ENCODE measurements around the gene L3MBTL4. TPM values are rescaled to one million over a fixed set of nuclear protein-coding genes. Genes with fewer than 3 reads are reported as not detected.

L3MBTL4 gene
- total and polyA plus RNA-seq, 4 donors = 3.9 to 11.5 (median 6.5) TPM

DNA sequence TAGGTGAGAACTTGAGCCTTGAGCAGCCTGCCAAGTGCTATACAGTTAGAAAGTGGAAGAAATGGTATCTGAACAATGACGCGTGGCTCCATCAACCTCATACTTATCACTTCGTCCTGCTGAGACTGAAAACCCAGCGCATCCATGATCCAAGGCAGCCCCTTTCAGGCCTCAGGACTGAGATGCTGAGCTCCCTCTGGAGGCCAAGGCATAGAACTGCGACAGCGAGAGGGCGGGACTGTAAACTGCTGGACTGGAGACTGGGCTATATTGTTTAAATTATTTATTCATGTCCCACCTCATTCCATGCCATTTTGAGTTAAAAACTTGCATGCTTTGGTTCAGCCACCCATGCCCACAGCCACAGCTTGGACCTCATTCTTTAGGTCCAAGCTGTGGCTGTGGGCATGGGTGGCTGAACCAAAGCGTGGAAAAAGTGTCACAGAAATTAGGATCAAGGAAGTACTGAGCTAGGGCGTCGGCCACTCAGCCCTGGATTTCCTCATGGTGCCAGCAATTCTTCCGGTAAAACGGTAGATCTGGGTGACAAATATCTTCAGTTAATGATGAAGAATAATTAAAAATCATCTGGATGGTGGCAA is 195.5 kb downstream of the L3MBTL4 start:
- H3K9me3 ChIP-seq (ENCODE audit: control insufficient read depth, insufficient read depth, low read length) = no peaks in the 10 kb centered on the region
- H3K27me3 ChIP-seq (ENCODE audit: control insufficient read depth, insufficient read depth, low read length) = no peaks in the 10 kb centered on the region
- no peaks in the 10 kb centered on the region for H3K4me1 ChIP-seq (ENCODE audit: control insufficient read depth, insufficient read depth, low read length)
- no peaks in the 10 kb centered on the region for H3K36me3 ChIP-seq (ENCODE audit: control insufficient read depth, insufficient read depth, low read length)
- peak in 4 of 6 donors; percentile 15 to 83 (median 48) for DNase-seq (ENCODE audit: low read depth in 4 of 6, low spot score in 6 of 6)
- 57% methylated on average over 9 of the region's 12 CpGs for WGBS (ENCODE audit: insufficient coverage)
- H3K27ac ChIP-seq (ENCODE audit: low read depth, low read length) = no peak overlapping the region
- H3K4me3 ChIP-seq (ENCODE audit: low read depth, low read length) = no peak overlapping the region

DNA sequence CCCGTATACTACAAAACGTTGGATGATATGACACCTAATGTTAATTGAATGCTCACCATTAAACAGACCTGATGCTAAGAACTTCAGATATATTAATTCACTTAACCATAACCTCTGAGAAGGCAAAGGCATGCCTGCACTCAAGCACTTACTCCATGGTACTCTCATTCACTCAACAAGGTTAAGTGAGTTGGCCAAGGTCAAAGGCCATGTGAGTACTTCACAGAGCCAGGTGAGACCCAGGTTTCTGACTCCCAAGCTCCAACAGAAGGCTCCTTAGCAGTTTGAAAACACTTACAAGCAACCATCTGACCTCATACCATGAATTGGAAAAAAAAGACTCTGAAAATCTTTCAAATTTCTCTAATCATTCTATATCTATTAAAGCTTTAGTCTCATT is 198.8 kb downstream of the L3MBTL4 start:
- Histone ChIP-seq H3K9me3 (ENCODE audit: control insufficient read depth, insufficient read depth, low read length) (no peaks in the 10 kb centered on the region), H3K4me3 (ENCODE audit: low read depth, low read length) (no peak overlapping the region), H3K27ac (ENCODE audit: low read depth, low read length) (no peak overlapping the region), H3K4me1 (ENCODE audit: control insufficient read depth, insufficient read depth, low read length) (no peaks in the 10 kb centered on the region), H3K36me3 (ENCODE audit: control insufficient read depth, insufficient read depth, low read length) (no peaks in the 10 kb centered on the region), H3K27me3 (ENCODE audit: control insufficient read depth, insufficient read depth, low read length) (no peaks in the 10 kb centered on the region)
- no CpG with 5 or more reads among the region's 2 CpGs for WGBS (ENCODE audit: insufficient coverage)
- DNase-seq (ENCODE audit: low read depth in 4 of 6, low spot score in 6 of 6) = no peak

DNA sequence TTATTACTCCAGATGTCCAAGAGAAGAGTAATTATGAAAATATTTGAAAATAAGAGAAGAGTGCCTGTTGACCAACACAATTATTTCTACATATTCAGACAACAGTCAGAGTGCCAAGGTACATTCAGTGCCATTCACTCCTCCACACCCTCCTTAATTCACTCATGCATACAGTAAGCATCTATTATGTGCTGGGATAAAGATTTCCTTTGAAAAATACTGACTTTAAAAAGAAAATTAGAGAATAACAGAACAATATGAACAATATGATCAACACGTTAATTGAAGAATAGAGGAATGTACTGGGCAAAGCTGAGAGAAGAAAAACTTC is 203.6 kb downstream of the L3MBTL4 start:
- Histone ChIP-seq H3K27me3 (ENCODE audit: control insufficient read depth, insufficient read depth, low read length) (no peaks in the 10 kb centered on the region), H3K4me1 (ENCODE audit: control insufficient read depth, insufficient read depth, low read length) (no peaks in the 10 kb centered on the region), H3K9me3 (ENCODE audit: control insufficient read depth, insufficient read depth, low read length) (no peaks in the 10 kb centered on the region), H3K4me3 (ENCODE audit: low read depth, low read length) (no peak overlapping the region), H3K27ac (ENCODE audit: low read depth, low read length) (no peak overlapping the region), H3K36me3 (ENCODE audit: control insufficient read depth, insufficient read depth, low read length) (no peaks in the 10 kb centered on the region)
- DNase-seq (ENCODE audit: low read depth in 4 of 6, low spot score in 6 of 6) = no peak
- WGBS (ENCODE audit: insufficient coverage) = no CpG with 5 or more reads among the region's 1 CpG

DNA sequence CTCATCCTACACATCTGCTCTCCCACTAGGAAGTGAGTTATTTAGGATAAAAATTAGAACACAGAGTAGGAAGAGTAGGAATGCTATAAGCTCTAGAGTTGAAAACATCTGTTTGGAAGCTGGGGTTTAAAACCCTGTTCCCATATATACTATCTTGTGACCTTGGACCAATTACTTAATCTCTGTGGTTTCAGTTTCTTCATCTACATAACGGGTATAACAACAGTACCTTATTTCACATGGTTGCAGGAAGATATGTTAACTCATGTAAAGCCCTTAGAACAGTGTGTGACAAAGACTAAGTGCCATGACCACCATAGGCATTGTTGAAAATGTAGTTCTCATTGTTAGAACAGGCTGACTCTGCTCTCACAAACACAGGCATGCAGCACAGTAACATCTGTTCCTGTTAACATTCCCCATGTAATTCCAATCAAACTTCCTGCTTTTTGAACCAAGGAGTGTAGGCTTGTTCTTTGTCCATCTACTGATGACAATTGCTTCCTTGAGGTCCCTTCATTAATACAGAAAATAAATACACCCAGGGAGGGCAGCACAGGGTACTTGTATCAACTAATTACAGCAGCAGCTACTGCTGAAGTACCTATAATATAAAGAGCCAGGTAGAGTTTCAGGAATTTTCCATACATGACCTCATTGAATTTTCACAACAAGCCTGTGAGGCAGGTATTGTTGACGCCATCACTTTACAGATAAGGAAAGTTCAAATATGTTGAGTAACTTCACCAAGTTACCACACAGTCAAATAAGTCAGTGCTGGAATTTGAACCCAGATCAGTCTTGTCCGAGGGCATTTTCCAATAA is 204.2 kb downstream of the L3MBTL4 start:
- no CpG with 5 or more reads among the region's 3 CpGs for WGBS (ENCODE audit: insufficient coverage)

DNA sequence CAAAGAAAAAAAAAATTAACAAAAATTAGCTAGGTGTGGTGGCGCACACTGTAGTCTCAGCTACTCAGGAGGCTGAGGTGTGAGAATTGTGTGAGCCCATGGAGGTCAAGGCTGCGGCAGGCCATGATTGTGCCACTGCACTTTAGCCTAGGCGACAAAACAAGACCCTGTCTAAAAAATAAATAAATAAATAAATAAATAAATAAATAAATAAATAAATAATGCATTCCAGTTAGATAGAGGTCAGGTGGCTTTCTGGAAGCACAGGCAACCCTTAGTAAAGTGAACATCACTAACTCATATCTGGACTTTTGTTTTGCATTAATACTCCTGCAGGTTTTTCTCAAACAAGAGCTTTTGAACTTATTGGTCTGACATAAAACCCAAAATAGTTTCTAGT is 206.8 kb downstream of the L3MBTL4 start:
- no peaks in the 10 kb centered on the region for H3K9me3 ChIP-seq (ENCODE audit: control insufficient read depth, insufficient read depth, low read length)
- no peak overlapping the region for H3K4me3 ChIP-seq (ENCODE audit: low read depth, low read length)
- H3K4me1 ChIP-seq (ENCODE audit: control insufficient read depth, insufficient read depth, low read length) = no peaks in the 10 kb centered on the region
- WGBS (ENCODE audit: insufficient coverage) = no CpG with 5 or more reads among the region's 3 CpGs
- H3K27me3 ChIP-seq (ENCODE audit: control insufficient read depth, insufficient read depth, low read length) = no peaks in the 10 kb centered on the region
- H3K36me3 ChIP-seq (ENCODE audit: control insufficient read depth, insufficient read depth, low read length) = no peaks in the 10 kb centered on the region
- DNase-seq (ENCODE audit: low read depth in 4 of 6, low spot score in 6 of 6) = no peak
- H3K27ac ChIP-seq (ENCODE audit: low read depth, low read length) = no peak overlapping the region

More for the DNA sequence above, 204.2 kb downstream of the L3MBTL4 start:
- Histone ChIP-seq H3K36me3 (ENCODE audit: control insufficient read depth, insufficient read depth, low read length) (no peaks in the 10 kb centered on the region), H3K4me1 (ENCODE audit: control insufficient read depth, insufficient read depth, low read length) (no peaks in the 10 kb centered on the region), H3K9me3 (ENCODE audit: control insufficient read depth, insufficient read depth, low read length) (no peaks in the 10 kb centered on the region), H3K27ac (ENCODE audit: low read depth, low read length) (no peak overlapping the region), H3K4me3 (ENCODE audit: low read depth, low read length) (no peak overlapping the region), H3K27me3 (ENCODE audit: control insufficient read depth, insufficient read depth, low read length) (no peaks in the 10 kb centered on the region)
- DNase-seq (ENCODE audit: low read depth in 4 of 6, low spot score in 6 of 6) = no peak

DNA sequence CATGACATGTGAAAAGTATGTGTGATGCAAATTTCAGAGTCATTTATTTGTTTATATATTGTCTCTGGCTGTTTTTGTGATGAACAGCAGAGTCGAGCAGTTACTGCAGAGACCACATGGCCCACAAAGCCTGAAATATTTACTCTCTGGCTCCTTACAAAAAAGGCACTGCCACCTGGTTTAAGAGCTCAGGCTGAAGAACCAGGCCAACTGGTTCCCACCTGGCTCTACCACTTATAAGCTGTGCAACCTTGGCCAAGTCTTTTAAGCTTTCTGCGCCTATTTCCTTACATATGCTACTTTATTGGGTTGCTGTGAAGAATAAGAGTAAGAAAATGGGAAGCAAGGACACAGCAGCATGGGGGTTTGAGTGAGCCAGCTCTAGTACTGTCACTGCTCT is 207.6 kb downstream of the L3MBTL4 start:
- no peaks in the 10 kb centered on the region for H3K36me3 ChIP-seq (ENCODE audit: control insufficient read depth, insufficient read depth, low read length)
- no peaks in the 10 kb centered on the region for H3K27me3 ChIP-seq (ENCODE audit: control insufficient read depth, insufficient read depth, low read length)
- no peak overlapping the region for H3K27ac ChIP-seq (ENCODE audit: low read depth, low read length)
- no peaks in the 10 kb centered on the region for H3K9me3 ChIP-seq (ENCODE audit: control insufficient read depth, insufficient read depth, low read length)
- no peaks in the 10 kb centered on the region for H3K4me1 ChIP-seq (ENCODE audit: control insufficient read depth, insufficient read depth, low read length)
- 88% methylated on average over 1 of the region's 2 CpGs for WGBS (ENCODE audit: insufficient coverage)
- no peak overlapping the region for H3K4me3 ChIP-seq (ENCODE audit: low read depth, low read length)
- peak in 1 of 6 donors; percentile 13 for DNase-seq (ENCODE audit: low read depth in 4 of 6, low spot score in 6 of 6)

DNA sequence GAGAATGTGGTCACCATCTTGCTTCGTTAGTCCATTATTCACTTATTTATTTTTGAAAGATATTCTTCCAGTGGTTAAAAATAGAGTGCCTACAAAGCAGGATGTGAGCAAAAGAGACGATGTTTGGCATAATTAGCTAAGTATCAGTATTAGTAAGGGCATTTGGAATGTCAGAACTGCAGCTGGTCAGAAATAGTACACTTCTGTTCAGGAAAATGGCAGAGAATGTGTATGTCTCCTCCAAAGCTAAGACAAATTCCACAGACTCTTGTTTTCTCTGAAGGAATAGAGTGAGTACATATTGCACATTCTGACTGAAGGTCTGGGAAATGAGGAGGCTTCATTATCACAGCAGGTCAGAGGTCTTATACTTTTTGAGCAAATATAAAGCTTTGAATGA is 209.0 kb downstream of the L3MBTL4 start:
- no peak for DNase-seq (ENCODE audit: low read depth in 4 of 6, low spot score in 6 of 6)
- H3K9me3 ChIP-seq (ENCODE audit: control insufficient read depth, insufficient read depth, low read length) = no peaks in the 10 kb centered on the region
- no peaks in the 10 kb centered on the region for H3K36me3 ChIP-seq (ENCODE audit: control insufficient read depth, insufficient read depth, low read length)
- no peak overlapping the region for H3K4me3 ChIP-seq (ENCODE audit: low read depth, low read length)
- no CpG with 5 or more reads among the region's 2 CpGs for WGBS (ENCODE audit: insufficient coverage)
- no peaks in the 10 kb centered on the region for H3K4me1 ChIP-seq (ENCODE audit: control insufficient read depth, insufficient read depth, low read length)
- H3K27me3 ChIP-seq (ENCODE audit: control insufficient read depth, insufficient read depth, low read length) = no peaks in the 10 kb centered on the region
- no peak overlapping the region for H3K27ac ChIP-seq (ENCODE audit: low read depth, low read length)

DNA sequence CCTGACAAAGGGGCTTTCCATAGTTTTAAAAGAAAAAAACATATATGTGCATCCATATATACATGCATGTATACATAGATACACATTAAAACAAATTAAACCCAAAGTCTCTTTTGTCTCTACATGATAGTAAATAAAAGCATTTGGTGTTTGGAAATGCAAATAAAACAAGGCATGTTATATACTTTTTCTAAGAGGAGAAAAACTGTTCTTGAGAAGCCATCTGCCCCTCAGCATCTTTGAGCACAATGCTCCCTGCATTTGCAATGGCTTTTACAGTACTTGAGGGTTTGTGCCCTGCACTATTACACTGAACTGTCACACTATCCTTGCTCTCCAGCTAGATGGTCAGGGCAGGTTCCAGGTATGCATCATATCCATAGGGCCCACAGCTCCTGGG is 210.2 kb downstream of the L3MBTL4 start:
- H3K27ac ChIP-seq (ENCODE audit: low read depth, low read length) = no peak overlapping the region
- no peaks in the 10 kb centered on the region for H3K27me3 ChIP-seq (ENCODE audit: control insufficient read depth, insufficient read depth, low read length)
- no peaks in the 10 kb centered on the region for H3K9me3 ChIP-seq (ENCODE audit: control insufficient read depth, insufficient read depth, low read length)

DNA sequence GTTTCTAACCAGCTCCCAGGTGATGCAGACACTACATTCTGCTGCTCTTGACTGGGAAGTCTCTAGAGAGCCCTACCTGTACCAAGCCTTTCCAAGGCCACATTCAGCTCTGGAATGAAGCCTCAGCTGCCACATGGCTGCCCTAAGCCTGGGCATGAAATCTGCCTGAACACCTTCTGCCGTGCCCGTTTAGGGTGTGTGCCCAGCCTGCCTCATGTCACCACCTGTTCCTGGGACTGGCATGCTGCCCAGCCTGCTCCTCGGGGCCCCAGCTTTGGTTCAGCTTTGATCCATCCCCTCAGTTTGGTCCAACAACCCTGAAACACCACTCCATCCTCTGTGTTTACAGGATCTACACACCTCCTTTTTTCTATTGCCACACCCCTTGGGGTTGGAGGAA is 210.9 kb downstream of the L3MBTL4 start:
- H3K4me1 ChIP-seq (ENCODE audit: control insufficient read depth, insufficient read depth, low read length) = no peaks in the 10 kb centered on the region
- no peak overlapping the region for H3K4me3 ChIP-seq (ENCODE audit: low read depth, low read length)
- WGBS (ENCODE audit: insufficient coverage) = 74% methylated on average over 3 of the region's 3 CpGs
- H3K9me3 ChIP-seq (ENCODE audit: control insufficient read depth, insufficient read depth, low read length) = no peaks in the 10 kb centered on the region
- H3K27ac ChIP-seq (ENCODE audit: low read depth, low read length) = no peak overlapping the region
- DNase-seq (ENCODE audit: low read depth in 4 of 6, low spot score in 6 of 6) = peak in 1 of 6 donors; percentile 11
- no peaks in the 10 kb centered on the region for H3K27me3 ChIP-seq (ENCODE audit: control insufficient read depth, insufficient read depth, low read length)
- no peaks in the 10 kb centered on the region for H3K36me3 ChIP-seq (ENCODE audit: control insufficient read depth, insufficient read depth, low read length)

More for the DNA sequence above, 210.2 kb downstream of the L3MBTL4 start:
- H3K4me1 ChIP-seq (ENCODE audit: control insufficient read depth, insufficient read depth, low read length) = no peaks in the 10 kb centered on the region
- peak in 1 of 6 donors; percentile 52 for DNase-seq (ENCODE audit: low read depth in 4 of 6, low spot score in 6 of 6)
- H3K36me3 ChIP-seq (ENCODE audit: control insufficient read depth, insufficient read depth, low read length) = no peaks in the 10 kb centered on the region
- no peak overlapping the region for H3K4me3 ChIP-seq (ENCODE audit: low read depth, low read length)

DNA sequence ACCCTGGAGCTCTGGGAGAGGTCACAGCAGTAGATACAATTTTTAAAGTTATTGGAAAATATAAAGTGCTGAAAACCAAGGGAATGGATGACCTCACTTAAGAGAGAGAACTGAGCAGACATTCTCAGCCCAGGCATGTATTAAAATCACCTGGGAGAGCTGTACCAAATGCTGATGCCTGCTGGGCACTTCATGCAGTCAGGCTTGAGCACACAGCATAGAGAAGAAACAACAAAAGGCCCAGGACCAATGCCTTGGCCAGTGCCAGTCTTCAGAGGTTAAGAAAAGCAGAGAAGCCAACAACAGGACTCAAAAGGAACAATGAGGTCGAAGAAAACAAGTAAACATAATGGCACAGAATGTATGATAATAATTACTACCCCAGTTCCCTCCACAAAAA is 211.8 kb downstream of the L3MBTL4 start:
- Histone ChIP-seq H3K27ac (ENCODE audit: low read depth, low read length) (no peak overlapping the region), H3K36me3 (ENCODE audit: control insufficient read depth, insufficient read depth, low read length) (no peaks in the 10 kb centered on the region), H3K4me1 (ENCODE audit: control insufficient read depth, insufficient read depth, low read length) (no peaks in the 10 kb centered on the region), H3K4me3 (ENCODE audit: low read depth, low read length) (no peak overlapping the region), H3K9me3 (ENCODE audit: control insufficient read depth, insufficient read depth, low read length) (no peaks in the 10 kb centered on the region), H3K27me3 (ENCODE audit: control insufficient read depth, insufficient read depth, low read length) (no peaks in the 10 kb centered on the region)
- no CpG with 5 or more reads among the region's 1 CpG for WGBS (ENCODE audit: insufficient coverage)
- DNase-seq (ENCODE audit: low read depth in 4 of 6, low spot score in 6 of 6) = no peak

All from spinal cord (tissue), 10 donors.